CD4-positive, alpha-beta T cell treated with Interleukin-17A for 4 hours (primary cell): ENCODE measurements around the gene VANGL2.

Experiments used
- DNase-seq: peaks from one replicate; pipeline ENCODE4 v3.0.0-alpha.2; 2020; ENCODE audit warnings: mixed read lengths

Gene VANGL2

GRCh38 chr1:160400223-160400645 is at the start of gene VANGL2:
Gene VANGL2 (plus strand): TSS chr1:160400564. CDS start chr1:160415838, 15,274 bp downstream.
- peak; percentile 67 for DNase-seq

DNA sequence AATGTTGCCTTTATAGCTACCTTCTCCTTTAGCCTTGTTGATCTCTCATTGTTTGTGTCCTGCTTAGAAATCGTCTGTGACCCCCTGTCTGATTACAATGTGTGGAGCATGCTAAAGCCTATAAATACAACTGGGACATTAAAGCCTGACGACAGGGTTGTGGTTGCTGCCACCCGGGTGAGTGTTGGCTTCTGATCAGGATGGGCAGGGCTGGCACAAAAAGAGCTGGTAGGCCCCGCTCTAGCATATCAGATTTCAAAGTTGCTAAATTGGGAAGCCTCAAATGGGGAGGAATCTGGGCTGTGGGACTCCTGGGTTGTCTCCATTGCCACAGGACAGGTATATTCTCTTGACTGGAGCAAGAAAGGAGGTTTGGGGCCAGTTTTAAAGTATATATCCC is 48.7 kb upstream of the VANGL2 start:
- DNase-seq: no peak

GRCh38 chr1:160352555-160352954 is 47.8 kb upstream of the VANGL2 start:
- DNase-seq: no peak

DNA sequence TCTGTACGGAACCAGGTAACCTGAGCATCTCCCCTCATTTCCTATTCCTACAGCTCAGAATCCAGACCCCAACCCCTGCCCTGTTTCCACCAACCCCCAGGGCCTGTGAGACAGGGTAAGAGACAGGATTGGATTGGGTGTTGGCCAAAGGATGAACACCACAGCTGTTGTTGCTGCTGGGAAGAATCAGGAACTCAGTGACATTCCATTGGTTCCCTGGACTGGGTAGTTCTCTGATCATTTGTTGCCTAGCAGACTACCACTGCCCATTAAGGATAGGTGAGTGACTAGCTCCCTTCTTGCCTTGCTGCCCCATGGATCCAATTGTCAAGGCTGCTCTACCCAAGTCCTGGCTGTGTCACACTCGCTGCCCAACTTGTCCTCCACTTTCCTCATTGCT is 47.1 kb upstream of the VANGL2 start:
- DNase-seq: no peak

DNA sequence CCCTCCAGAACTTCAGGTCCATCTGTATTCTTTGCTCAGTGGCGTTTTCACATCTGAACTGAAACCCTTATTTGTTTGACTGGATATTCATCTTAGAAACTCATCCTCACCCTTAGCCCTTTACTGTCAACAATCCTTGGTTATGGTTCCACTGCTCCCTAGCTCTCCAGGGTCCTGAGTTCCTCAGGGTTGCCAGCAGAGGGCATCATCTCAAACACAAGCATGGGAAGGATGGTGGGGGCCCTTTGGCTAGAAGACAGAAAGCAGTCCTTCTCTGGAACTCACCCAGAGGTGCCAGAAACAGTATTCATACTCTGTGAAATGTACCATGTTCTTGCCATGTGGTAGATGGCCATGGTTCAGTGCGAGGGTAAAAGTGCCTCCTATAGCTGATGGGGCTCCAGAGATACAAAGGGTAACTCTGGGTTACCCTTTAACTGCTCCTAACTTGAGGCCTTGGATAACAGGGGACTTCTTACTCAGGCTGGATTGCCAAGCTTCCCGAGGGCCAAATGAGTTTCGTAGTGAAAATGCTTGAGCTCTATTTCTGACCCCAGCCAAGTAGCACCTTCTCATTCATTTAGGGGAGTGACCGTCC is 45.9 kb upstream of the VANGL2 start:
- DNase-seq: peak; percentile 22

DNA sequence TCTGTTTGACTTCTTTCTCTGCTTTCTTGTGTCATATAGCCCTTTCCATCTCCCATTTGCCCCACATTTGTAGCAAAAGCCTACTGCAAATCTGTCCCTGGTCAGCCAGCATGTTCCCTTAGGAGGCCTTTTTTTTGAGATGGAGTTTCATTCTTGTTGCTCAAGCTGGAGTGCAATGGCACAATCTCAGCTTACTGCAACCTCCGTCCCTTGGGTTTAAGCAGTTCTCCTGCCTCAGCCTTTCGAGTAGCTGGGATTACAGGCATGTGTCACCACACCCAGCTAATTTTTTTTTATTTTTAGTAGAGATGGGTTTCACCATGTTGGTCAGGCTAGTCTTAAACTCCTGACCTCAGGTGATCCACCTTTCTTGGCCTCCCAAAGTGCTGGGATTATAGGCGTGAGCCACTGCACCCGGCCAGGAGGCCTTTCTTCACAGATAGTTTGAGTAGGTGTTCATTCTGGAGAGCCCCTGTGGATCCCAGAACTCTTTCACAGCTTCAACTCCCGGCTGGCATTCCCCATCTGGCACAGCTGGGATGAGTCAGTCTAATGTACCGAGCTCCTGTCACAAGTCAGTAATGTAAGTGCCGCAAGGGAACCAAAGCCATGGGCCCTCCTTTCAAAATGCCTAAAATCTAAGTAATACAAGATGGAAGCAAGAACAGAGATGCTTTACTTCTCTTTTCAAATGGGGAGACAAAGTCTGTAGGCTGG is 42.9 kb upstream of the VANGL2 start:
- no peak for DNase-seq

- DNase-seq: no peak
Observed at GRCh38 chr1:160358073-160358472, 42.3 kb upstream of the VANGL2 start.

DNA sequence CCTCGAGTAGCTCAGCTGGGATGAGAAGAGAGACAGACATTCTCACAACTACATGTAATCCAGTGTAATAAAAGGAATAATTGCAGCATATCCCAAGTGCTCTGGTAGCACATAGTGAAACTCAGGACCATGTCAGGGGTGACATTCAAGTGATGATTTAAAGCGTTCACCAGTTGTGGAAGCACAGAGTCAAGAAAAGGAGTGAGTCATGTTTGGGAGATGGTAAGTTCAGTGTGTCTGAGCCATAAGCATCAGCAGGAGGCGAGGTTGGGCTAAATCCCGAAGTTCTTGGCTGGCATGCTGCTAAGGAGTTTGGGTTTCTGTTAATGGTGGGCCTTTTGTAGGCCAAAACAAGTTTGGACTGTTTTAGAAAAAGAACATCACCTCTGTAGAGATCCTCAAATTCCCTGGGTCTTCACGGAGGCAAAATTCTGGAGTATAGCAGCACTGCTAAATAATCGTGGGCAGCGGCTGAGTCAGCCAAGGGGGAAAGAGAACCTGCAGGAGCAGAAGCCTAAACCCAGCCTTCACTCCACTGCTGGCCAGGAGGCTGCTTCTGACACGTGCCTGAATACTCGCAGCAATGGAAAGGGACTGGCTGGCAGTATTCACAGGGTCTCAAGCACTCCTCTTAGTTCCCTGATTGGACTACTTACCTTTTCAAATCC is 40.7 kb upstream of the VANGL2 start:
- no peak for DNase-seq

DNA sequence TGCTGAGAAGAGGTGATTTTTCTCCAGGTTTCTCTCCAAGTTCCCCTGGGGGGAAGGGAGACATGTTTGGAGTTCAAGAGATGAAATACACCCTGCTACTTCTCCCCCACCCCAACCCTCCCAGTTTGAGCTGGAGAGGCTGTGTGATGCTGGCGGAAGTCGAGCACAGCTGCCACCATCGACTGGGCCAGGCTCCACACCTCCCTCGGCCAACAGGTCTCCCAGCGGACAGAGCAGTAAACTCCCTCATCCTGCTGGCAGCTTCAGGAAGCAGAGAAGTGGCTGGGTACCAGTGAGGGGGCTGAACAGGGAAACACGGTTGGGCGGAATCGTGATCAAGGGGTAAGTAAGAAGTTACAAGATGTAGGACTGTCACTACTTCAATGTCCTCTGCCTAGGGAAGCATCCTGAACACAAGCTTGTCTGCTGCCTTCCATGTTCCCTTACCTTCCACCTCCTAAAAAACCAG is 40.1 kb upstream of the VANGL2 start:
- no peak for DNase-seq

- no peak for DNase-seq
Observed at GRCh38 chr1:160361199-160361598, 39.2 kb upstream of the VANGL2 start.

DNA sequence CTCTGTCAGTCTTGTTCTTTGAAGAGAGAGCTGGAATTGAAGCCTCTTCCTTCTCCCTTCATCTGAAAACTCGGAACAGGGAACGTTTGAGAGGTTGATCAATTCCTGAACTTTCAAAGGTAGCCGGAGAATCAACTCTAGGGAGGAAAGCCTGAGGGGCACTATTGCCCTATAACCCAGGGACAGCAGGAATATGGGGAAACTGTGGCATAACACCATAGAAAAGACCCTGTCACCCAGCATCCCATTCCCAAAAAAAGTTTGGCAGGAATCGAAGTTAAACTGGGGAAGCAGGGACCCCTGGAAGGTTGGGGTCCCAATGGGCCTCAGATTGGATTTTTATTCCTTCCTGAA is 38.6 kb upstream of the VANGL2 start:
- DNase-seq: no peak

DNA sequence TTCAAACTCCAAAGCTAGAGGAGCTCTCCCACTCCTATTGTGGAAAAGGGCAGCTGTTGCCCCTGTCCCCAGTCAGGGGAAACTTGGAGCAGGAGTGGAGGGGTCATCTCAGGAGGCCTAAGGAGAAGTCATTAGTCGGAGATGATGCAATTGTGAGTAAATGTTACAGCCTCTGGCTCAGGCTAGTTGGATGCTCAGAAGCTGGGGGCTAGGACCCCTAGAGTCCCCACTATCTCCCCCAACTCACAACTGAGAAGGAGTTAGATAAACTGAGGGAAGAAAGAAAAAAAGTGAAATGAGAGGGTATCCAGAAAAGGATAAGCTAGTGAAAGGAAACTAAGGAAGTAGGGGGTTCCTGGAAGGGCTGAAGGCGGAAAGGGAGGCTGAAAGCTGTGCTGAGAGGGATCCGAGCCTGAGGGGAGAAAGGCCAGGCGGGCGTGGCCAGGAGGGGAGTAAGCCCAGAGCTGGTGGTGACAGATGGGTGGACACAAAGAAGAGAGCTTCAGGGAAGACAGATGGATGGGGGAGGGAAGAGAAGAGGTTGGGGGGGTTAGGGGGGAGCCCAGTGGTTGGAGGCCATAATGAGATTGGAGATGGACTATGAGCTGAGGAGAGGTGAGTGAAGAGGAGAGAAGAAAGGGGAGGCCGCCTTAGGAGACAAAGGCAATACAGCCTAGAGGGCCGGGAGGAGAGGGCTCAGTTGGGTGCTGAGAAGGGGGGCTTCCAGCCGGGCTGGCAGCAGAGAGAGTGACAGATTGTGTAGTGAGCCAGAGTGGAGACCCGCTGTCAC is 38.0 kb upstream of the VANGL2 start:
- no peak for DNase-seq

GRCh38 chr1:160363010-160363409 is 37.4 kb upstream of the VANGL2 start:
- no peak for DNase-seq

- no peak for DNase-seq
Observed at GRCh38 chr1:160363951-160364735, 36.2 kb upstream of the VANGL2 start.

DNA sequence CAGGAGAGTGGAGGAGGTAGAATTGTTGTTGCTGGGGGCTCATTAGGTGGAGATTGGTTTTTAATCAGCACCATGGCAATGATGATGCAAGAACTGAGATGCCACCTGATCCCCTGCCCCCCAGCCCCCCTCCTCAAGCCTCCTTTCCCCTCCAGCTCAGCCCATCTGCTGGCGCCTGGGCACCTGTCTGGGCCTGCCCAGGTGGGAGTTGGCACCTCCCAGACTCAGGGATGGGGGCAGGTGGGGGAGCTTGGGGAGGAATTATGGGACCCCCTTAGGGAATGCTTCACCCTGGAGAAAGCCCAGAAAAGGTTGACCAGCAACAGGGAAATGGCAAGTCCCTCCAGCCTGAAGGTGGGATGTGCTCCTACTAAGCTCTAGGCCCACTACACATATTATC is 35.0 kb upstream of the VANGL2 start:
- no peak for DNase-seq

- no peak for DNase-seq
Observed at GRCh38 chr1:160366731-160367515, 33.4 kb upstream of the VANGL2 start, which contains the start of gene NHLH1. Gene NHLH1 (plus strand): TSS chr1:160367071. CDS start chr1:160370732, 3,661 bp downstream.

- DNase-seq: no peak
Observed at GRCh38 chr1:160367516-160367900, 32.9 kb upstream of the VANGL2 start.

DNA sequence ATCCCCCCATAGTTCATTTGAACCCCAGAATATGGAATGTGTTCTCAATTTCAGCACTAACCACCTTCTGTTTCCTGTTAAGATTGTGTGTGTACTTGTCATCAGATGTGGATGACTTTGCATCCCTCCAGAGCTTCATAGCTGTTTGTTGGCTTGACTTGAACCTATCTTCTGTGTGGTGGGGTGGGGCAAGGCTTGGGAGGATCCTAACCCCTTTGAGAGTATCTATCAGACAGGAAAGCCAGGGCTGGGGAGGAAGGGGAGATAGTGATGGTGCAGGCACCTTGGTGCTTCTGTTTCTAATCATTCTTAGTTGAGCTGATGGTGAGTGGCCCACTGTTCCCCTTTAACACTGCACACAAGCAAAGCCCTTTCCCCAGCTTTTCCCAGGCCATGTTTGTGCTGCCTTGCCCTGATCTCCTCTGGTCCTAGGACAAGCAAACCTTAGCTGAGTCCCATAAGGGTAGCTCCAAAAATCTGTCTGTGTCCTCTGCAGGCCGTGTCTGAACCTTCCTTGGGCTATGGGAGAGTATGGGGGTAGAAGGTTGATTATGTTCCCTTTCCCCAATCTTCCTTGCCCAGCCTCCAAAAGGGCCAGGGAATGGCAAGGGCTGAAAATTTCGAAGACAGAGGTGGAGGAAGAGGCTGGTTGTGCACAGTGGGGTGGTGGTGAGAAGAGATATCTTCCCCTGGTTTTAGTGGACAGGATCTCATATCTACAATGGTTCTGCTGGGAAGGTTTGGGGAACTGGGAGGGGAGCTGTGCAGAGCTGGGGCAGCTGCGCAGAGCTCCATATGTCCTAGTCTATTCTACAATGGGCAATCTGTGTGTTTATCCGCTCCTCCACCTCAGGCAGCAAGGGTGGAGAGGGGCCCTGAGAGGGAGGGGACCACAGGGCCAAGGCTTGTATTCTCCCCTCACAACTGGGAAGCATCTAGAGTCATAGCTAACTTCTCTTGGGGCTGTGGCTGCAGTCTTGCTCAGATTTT is 32.1 kb upstream of the VANGL2 start:
- DNase-seq: no peak

DNA sequence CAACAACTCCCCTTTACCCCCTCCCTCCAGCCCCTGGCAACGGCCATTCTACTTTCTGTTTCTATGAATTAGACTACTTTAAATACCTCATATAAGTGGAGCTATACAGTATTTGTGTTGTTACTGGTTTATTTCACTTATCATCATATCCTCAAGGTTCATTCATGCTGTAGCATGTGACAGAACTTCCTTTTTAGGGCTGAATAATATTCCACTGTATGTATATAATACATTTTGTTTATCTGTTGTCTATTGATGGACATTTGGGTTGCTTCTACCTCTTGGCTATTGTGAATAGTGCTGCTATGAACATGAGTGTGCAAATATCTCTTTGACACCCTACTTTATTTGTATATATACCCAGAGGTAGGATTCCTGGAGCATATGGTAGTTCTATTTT is 31.3 kb upstream of the VANGL2 start:
- DNase-seq: no peak
